ENCODE data around the gene IFT43.

DNA sequence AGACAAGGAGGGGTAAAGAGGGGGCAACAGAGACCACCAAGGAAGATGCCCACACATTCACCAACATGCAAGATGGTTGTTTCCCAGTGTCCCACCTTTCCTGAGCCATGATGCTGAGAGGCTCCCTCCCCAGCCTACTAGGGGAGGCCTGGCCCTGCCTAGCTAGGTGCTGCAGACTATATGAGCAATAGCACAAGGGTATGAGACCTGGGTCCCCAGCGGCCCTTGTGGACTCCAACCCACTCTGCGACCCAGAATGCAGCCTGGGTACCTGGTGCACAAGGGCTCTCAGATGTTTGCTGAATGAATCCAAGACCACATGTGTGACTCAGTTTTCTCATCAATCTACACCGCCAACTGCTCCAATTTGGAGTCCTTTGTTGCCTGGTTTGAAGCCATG is 17.7 kb upstream of the IFT43 start:
- TF ChIP-seq POLR2A (IDR thresholded peaks at IDR 0.05; ENCODE audit: low read length) (no peak), GATA1 (IDR thresholded peaks at IDR 0.05; ENCODE audit: low read depth, low read length) (no peak)

All from erythroblast (primary cell).